HL-60 (cell line): ENCODE measurements around the gene COMMD8.

Experiments used
- DNase-seq, 2 experiments: peaks; one replicate each; pipeline ENCODE4 v3.0.0-alpha.2; 2010 to 2020; ENCODE audit warnings: low read depth in 1 of 2, low spot score in 1 of 2
- H3K27ac ChIP-seq: fragments of 250-450 bp; sonication (Bioruptor Pico); replicated peaks from 2 replicates; pipeline ENCODE4 v1.5.1; 2020; ENCODE audit warnings: mild to moderate bottlenecking, moderate library complexity
- H3K27me3 ChIP-seq: fragments of 250-450 bp; sonication (Bioruptor Pico); 2 replicates; pipeline ENCODE4 v1.5.1; 2021; ENCODE audit warnings: mild to moderate bottlenecking, moderate library complexity; ENCODE audit not compliant: insufficient read depth, poor library complexity, severe bottlenecking
- H3K4me3 ChIP-seq: replicated peaks from 2 replicates; pipeline ENCODE4 v1.5.1; 2011; ENCODE audit warnings: mild to moderate bottlenecking, control low read depth, low read length; ENCODE audit not compliant: insufficient read depth
- GABPA ChIP-seq: IDR thresholded peaks from 2 replicates; pipeline ENCODE4 v1.6.1; 2012; ENCODE audit warnings: low read depth
- POLR2AphosphoS5 ChIP-seq: IDR thresholded peaks from 2 replicates; pipeline ENCODE4 v1.6.1; 2012; ENCODE audit warnings: low read depth
- SPI1 ChIP-seq: IDR thresholded peaks from 2 replicates; pipeline ENCODE4 v1.6.1; 2012; ENCODE audit warnings: low read depth, mild to moderate bottlenecking, borderline replicate concordance
- TF ChIP-seq, protein P1 (sequence below): IDR thresholded peaks from 2 replicates; pipeline ENCODE4 v1.6.1; 2012; ENCODE audit warnings: low read depth; ENCODE audit not compliant: insufficient replicate concordance
- TF ChIP-seq, protein P2 (sequence below): IDR thresholded peaks from one replicate; pipeline ENCODE4 v1.5.1; 2011; ENCODE audit warnings: low read length, control low read depth, inconsistent platforms; ENCODE audit not compliant: insufficient read depth

Gene COMMD8

DNA sequence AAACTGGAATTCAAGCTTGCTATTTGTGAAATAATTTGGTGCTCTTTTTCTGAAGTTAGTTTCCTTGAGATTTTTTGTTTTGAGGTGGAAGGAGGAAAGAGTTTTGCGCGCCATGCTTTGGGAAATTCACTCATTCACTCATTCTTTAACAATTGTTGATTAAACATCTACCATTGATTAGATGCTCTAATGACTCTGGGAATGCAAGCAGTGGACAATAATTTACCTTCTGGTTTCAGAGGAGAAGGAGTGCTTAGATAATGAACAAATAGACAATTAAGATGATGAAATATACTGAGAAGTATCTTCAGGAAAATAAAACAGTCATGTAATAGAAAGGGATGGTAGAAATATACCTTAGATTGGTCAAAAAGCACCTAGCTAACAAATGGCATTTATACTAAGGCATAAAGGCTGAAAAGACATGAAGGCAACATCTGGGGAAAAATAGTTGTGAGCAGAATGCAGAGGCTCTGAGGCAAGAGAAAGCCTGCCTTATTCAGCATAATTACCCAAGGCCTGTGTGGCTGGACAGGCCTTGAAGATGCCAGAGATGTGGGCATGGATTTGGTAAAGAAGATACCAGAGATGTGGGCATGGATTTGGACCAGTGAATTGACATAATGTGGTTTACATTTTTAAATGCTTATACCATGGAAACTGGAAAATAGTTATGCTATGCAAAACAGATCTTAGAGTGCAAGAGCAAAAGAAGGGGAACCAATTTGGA lies 2.7 kb upstream of the COMMD8 start:
- peak overlapping the region; percentile 79 for H3K27ac ChIP-seq
- TF ChIP-seq, protein P1, sequence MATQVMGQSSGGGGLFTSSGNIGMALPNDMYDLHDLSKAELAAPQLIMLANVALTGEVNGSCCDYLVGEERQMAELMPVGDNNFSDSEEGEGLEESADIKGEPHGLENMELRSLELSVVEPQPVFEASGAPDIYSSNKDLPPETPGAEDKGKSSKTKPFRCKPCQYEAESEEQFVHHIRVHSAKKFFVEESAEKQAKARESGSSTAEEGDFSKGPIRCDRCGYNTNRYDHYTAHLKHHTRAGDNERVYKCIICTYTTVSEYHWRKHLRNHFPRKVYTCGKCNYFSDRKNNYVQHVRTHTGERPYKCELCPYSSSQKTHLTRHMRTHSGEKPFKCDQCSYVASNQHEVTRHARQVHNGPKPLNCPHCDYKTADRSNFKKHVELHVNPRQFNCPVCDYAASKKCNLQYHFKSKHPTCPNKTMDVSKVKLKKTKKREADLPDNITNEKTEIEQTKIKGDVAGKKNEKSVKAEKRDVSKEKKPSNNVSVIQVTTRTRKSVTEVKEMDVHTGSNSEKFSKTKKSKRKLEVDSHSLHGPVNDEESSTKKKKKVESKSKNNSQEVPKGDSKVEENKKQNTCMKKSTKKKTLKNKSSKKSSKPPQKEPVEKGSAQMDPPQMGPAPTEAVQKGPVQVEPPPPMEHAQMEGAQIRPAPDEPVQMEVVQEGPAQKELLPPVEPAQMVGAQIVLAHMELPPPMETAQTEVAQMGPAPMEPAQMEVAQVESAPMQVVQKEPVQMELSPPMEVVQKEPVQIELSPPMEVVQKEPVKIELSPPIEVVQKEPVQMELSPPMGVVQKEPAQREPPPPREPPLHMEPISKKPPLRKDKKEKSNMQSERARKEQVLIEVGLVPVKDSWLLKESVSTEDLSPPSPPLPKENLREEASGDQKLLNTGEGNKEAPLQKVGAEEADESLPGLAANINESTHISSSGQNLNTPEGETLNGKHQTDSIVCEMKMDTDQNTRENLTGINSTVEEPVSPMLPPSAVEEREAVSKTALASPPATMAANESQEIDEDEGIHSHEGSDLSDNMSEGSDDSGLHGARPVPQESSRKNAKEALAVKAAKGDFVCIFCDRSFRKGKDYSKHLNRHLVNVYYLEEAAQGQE, result no peak
- TF ChIP-seq, protein P2, sequence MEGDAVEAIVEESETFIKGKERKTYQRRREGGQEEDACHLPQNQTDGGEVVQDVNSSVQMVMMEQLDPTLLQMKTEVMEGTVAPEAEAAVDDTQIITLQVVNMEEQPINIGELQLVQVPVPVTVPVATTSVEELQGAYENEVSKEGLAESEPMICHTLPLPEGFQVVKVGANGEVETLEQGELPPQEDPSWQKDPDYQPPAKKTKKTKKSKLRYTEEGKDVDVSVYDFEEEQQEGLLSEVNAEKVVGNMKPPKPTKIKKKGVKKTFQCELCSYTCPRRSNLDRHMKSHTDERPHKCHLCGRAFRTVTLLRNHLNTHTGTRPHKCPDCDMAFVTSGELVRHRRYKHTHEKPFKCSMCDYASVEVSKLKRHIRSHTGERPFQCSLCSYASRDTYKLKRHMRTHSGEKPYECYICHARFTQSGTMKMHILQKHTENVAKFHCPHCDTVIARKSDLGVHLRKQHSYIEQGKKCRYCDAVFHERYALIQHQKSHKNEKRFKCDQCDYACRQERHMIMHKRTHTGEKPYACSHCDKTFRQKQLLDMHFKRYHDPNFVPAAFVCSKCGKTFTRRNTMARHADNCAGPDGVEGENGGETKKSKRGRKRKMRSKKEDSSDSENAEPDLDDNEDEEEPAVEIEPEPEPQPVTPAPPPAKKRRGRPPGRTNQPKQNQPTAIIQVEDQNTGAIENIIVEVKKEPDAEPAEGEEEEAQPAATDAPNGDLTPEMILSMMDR, result no peak
- TF ChIP-seq POLR2AphosphoS5, result no peak
- TF ChIP-seq GABPA, result no peak
- no peak for TF ChIP-seq SPI1
- DNase-seq, result no peak
- H3K27me3 ChIP-seq, result no peaks in the 10 kb centered on the region
- no peak overlapping the region for H3K4me3 ChIP-seq

DNA sequence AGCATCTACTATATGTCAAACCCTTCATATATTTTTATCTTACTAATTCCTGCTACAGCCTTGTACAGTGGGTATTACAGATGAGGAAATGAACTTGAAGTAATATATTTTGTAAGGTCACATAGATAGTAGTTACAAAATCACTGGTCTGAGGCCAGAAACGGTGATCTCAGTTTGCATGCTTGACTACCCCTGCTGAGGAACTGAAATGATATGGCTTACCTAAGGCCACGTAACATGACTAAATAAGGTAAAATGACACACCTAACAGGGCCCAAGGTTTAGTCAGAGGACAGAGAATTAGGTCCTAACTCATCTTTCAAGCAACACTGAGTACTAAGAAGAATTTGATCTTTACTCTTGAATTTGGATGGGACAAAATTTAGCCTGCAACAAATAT lies 1.5 kb upstream of the COMMD8 start:
- no peak overlapping the region for H3K4me3 ChIP-seq

DNA sequence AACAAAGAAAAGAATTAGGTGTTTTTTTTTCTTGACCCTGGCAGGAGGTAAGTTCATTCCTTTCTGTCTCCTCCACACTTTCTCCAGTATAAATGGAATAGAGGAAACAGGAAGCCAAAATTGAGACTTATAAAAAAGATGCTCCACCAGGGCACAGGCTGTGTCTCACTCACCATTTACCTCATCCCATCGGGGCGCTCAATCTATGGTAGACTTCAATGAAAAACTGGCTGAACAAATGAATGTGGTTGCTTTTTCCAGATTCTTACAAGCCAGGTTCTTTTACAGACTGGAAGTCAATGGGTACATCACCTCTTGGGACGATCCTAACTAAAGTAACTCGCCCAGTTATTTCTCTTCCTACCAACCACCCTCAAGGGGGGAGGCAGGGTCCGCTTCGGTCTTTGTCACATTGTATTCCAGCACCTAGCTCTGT lies 685 bp downstream of the COMMD8 start:
- no peaks in the 10 kb centered on the region for H3K27me3 ChIP-seq
- TF ChIP-seq POLR2AphosphoS5, result no peak
- TF ChIP-seq, protein P2, result no peak
- no peak for TF ChIP-seq GABPA
- TF ChIP-seq, protein P1, result no peak
- peak; percentile 25; the same call in 1 of the 2 replicates for TF ChIP-seq SPI1
- H3K4me3 ChIP-seq, result peak overlapping the region; percentile 75
- no peak for DNase-seq
- peak overlapping the region; percentile 79 for H3K27ac ChIP-seq

More for the DNA sequence above, 1.5 kb upstream of the COMMD8 start:
- no peaks in the 10 kb centered on the region for H3K27me3 ChIP-seq
- TF ChIP-seq, protein P2, result no peak
- TF ChIP-seq SPI1, result peak; percentile 54; the same call in 1 of the 2 replicates
- TF ChIP-seq, protein P1, result no peak
- no peak for TF ChIP-seq GABPA
- no peak for TF ChIP-seq POLR2AphosphoS5
- peak overlapping the region; percentile 79 for H3K27ac ChIP-seq
- DNase-seq, result peak; percentile 58 to 77
